A204.1 (cell line): ENCODE results near the gene CKMT1B.
"Not testable (repeated sequence)": the region's sequence is repeated elsewhere in the genome, so short reads cannot be mapped to it uniquely, and the experiment has no call there.

Experiments
- FAIRE-seq: peaks from 2 replicates; lab custom pipeline; 2012; peaks lifted over from hg19 to GRCh38; lab: Jason Lieb, UNC

CKMT1B gene

GRCh38 chr15:43593328-43594190 is at the start of gene CKMT1B:
Gene CKMT1B, plus strand, starts transcription at chr15:43594027. Its CDS starts 192 bp downstream, at chr15:43594219.
- FAIRE-seq, result not testable (repeated sequence)

- no peak for FAIRE-seq
Observed at GRCh38 chr15:43544266-43544665, 49.6 kb upstream of the CKMT1B start.

GRCh38 chr15:43545426-43545825 is 48.4 kb upstream of the CKMT1B start:
- FAIRE-seq, result no peak

- FAIRE-seq, result no peak
Observed at GRCh38 chr15:43547539-43547938, 46.3 kb upstream of the CKMT1B start.

GRCh38 chr15:43550527-43551363 is 43.1 kb upstream of the CKMT1B start:
- FAIRE-seq, result no peak

- no peak for FAIRE-seq
Observed at GRCh38 chr15:43552256-43552655, 41.6 kb upstream of the CKMT1B start.

- FAIRE-seq, result no peak
Observed at GRCh38 chr15:43552986-43553385, 40.8 kb upstream of the CKMT1B start.

GRCh38 chr15:43562753-43563152 is 31.1 kb upstream of the CKMT1B start:
- not testable (repeated sequence) for FAIRE-seq

- not testable (repeated sequence) for FAIRE-seq
Observed at GRCh38 chr15:43563793-43564192, 30.0 kb upstream of the CKMT1B start.

- not testable (repeated sequence) for FAIRE-seq
Observed at GRCh38 chr15:43566615-43567014, 27.2 kb upstream of the CKMT1B start.

GRCh38 chr15:43574607-43575006 is 19.2 kb upstream of the CKMT1B start:
- not testable (repeated sequence) for FAIRE-seq

- peak; percentile 94 for FAIRE-seq
Observed at GRCh38 chr15:43589778-43590466, 3.9 kb upstream of the CKMT1B start, which contains the start of gene PPIP5K1. Gene PPIP5K1, minus strand, starts transcription at chr15:43590208. Its CDS starts 5,704 bp downstream, at chr15:43584504.

- not testable (repeated sequence) for FAIRE-seq
Observed at GRCh38 chr15:43592841-43593240, 986 bp upstream of the CKMT1B start.

GRCh38 chr15:43599131-43599530 is 5.3 kb downstream of the CKMT1B start:
- not testable (repeated sequence) for FAIRE-seq

GRCh38 chr15:43600200-43600599 is 6.4 kb downstream of the CKMT1B start:
- FAIRE-seq, result not testable (repeated sequence)

GRCh38 chr15:43602233-43602632 is 8.4 kb downstream of the CKMT1B start:
- FAIRE-seq, result not testable (repeated sequence)

GRCh38 chr15:43617750-43618149 is 23.9 kb downstream of the CKMT1B start:
- FAIRE-seq, result not testable (repeated sequence)

- not testable (repeated sequence) for FAIRE-seq
Observed at GRCh38 chr15:43618700-43619099, 24.9 kb downstream of the CKMT1B start, which contains the start of gene STRC. Gene STRC, minus strand, starts transcription at chr15:43618800. Its CDS starts 78 bp downstream, at chr15:43618722.

- FAIRE-seq, result not testable (repeated sequence)
Observed at GRCh38 chr15:43622068-43622799, 28.4 kb downstream of the CKMT1B start.

GRCh38 chr15:43625106-43625505 is 31.3 kb downstream of the CKMT1B start:
- no peak for FAIRE-seq

GRCh38 chr15:43626937-43627336 is 33.1 kb downstream of the CKMT1B start:
- FAIRE-seq, result not testable (repeated sequence)
